ENCODE data around the gene EGF.

EGF gene

DNA sequence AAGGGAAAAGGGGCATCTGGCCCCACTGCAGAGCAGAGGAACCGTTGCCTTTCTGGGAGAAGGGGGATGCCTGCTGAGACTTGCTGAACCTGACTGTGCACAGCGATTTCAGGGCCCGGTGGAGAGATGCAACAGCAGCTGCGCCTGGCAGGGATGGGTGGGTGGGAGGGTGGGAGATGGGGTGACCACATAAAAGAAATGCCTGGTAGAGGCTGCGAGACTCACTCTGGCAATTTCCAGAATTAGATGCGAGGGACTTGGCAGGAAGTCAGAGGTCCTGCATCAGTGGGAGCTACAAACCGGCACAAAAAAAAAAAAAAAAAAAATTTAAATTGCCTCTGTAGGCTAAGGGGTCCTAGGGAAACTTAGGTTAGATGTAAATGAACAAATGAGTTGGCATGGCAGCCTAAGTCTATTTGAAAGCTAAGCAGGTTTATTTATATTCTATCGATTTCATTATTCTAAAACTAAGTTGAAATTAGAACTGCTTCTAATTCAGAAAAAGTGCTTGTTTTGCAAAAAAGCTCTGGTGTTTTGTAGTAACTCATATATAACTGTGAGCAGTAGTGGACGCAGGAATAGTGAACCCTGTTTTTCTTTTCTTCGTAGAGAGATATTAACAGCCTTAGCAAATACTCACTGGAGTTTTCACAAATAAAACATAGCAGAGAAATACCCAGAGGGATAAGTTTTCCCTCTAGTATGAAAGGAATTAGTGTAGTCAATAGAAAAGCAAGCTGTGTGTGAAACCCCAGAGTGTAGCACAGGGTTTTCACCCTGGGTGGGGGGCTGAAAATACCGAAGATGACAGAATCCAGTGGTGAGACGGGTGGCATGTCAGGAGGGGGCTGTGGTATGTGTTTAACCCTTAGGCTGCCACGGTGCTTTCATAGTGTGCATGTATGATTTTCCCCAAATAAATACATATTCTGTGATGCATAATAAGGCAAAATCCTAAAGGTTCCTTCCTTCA is 130.1 kb downstream of the EGF start:
- no peak for DNase-seq

DNA sequence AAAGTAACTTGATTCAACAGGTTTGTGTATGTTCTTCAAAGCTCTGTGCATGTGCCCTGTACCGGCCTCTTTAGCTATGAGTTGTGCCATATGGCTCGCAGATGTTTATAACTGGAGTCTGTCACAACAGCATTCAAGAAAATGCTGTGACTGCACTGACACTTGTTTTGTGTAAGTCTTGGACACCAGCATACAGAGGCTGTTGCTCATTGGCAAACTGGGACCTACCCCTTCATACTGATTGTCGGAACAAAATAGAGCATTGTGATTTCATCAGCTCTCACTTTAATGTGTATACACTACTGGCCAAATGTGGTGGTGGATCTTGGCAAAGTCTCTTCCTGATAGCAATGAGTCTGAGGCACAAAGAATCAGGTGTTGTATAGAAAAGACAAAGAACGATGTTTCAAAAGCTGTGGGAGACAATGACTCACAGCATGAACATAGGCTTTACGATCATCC is 133.9 kb downstream of the EGF start:
- DNase-seq, result no peak

DNA sequence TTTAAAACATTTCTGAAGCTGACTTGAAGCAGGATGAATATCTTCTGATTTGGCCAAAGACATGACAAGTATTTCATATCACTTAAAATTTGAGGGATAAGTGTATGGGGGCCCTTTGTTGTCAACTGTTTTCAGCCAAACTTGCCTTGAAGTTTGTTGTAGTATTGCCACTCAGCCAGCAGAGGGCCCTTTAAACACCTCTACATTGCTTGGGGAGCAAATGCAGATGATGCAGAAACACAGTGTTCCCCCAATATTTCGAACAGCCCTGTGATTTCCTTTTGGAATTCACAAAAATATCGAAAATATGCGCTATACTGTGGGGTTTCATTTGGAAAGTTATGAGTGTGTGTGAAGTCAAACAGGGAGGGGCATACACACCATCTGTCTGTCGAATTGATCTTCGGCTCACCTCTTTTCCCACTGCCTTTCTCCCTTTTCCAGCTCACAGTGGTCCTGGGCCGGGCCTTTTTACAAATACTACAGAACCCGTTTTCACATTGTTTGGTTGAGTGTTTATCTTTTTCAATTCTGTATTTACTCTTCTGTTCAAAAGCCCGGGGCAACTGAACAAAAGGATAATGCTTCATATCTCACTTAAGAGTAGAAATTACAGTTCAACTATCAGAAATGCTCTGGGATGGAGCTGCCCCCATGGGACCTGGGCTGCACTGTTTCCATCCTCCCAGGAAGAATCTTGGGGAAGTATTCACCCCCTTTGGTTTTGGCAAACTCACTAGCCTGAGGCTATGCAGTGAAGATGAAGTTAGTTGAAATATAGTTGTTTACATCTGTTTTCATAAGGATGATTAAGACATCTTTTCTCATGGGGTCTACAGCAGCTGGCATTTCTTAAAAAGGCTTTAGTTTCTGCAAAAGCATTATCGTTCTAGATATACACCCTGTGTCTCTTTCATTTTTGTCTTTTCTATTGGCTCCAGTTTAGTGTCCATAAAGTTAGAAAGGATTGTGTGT is 137.6 kb downstream of the EGF start:
- peak in 1 of 2 experiments; percentile 14 for DNase-seq

DNA sequence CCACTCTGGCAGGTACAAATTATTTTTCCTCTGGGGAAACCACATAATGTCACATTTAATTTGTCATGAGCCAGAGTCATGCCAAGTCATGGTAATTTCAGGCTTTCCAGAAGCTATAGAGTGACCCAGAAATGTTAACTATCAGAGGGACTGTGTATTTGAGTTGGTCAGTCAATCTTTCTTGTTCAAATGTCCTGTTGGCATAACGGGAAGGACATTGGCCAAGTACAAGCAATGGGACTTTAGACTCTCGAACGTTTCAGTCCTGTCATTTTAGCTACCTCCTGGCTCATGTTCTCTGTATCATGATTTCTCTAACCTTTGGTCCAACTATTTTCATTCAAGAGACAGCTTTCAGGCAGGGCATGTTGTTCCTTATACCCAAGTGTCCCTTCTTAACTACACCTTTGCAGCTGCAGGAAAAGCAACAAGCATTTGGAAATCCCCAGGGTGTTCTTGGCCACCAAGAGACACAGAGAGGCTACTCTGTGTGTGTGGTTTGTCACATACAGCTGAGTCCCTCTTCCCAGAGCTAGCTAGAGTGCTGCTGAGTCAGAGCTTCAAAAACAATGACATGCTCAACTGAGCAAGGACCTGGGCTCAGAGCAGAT is 142.6 kb downstream of the EGF start:
- no peak for DNase-seq

DNA sequence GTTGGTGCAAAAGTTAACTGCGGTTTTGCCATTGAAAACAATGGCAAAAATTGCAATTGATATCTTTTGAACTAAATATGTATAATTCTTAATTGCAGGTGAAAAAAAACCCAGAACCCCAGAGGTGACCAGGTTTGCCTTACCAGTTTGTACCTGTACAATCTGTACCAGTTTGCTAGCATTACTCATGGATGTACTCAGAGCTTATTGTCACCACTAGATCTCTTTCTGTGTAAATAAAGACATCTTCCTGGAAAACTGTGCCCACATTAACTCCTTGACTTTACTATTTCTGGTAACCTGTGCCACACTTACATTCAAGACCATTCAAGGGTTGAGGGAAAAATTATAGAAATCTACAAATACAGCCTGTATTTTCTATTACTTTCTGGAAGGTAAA is 146.0 kb downstream of the EGF start:
- no peak for DNase-seq

DNA sequence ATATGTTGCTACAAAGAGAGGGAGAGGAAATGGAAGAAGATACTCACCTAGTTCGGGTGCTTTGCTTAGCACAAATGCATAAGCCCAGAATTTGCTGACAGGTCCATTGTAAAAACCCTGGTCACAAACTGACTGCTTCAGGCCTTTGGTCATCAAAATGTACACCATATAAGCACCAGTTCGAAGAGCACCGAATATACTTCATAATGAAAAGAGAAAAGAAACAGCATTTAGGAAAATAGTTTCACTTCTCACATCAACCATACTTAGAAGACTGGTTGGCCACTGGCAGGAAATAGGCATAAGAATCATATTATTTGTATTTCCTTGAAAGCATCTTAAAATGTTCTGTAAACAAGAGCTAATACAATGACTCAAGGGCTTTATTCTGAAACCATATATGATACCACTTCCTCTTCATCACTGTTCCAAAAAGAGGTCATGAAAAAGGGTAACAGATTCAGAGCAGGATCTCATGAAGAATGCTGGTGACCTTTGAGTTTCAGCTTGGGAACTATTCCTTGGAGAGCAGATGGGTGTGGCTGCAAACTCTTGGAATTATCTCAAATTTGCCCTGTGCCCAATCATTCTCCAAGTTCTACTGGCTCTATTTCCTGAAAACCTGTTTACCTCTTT is 147.0 kb downstream of the EGF start:
- DNase-seq, result no peak

DNA sequence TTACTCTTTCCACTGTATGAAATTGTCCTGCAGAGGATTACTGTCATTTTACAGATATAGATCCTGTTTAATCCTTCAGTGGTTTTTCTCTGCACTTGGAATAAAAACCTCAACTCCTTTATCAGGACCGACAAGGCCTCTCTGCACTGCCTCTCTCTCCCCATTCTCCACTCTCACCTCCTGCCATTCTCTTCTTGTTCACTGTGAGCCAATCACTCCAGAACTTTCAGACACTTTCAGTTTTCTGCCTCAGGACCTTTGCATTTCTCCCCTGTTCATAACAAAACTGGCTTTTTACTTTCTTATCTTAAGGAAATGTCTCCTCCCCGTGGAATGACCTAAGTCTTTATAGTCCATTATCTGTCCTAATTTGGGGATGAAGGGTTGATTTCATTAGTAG is 148.4 kb downstream of the EGF start:
- no peak for DNase-seq
